ENCODE results near the gene DNM3. TPM values are rescaled to one million over a fixed set of nuclear protein-coding genes. Genes with fewer than 3 reads are reported as not detected.
A peak's percentile ranks its signal among the peaks of the same experiment; 100 is the strongest.

DNM3 gene
- total and polyA plus RNA-seq, 2 donors (not counting 1 experiment from before 2014, with no cell fraction given): 1.0 to 1.3 TPM

DNA sequence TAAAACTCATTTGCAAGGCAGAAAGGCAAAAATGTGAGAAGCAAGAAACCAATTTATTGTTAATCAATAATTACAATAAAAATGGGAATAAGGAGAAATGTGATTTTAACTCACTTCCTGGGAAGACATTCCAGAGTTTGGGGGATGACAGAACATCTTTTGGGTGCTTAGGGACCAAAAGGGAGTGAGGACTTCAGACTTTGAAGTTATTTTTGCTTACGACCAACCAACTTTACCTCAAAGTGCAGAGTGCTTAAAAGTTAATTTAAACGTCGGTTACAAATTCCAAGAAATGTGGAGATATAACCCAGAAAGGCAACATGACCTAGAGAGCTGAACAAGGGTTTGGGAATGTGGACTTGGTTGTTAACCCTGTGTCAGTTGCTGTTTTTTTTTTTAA, 344.7 kb downstream of the DNM3 start:
- TF ChIP-seq CTCF (IDR thresholded peaks at IDR 0.05) (no peak), EZH2 (IDR thresholded peaks at IDR 0.05; ENCODE audit: borderline replicate concordance, insufficient read depth, low read depth, low read length, poor library complexity, severe bottlenecking) (no peak)
- peak overlapping the region; percentile 49 for H3K4me3 Mint-ChIP-seq
- H3K4me1 Mint-ChIP-seq: peaks cover 78% of the 10 kb centered on the region

GRCh38 chr1:172201572-172201971, 360.3 kb downstream of the DNM3 start:
- no peak overlapping the region for H3K4me2 ChIP-seq (replicated peaks; ENCODE audit: low read depth, low read length, poor library complexity, severe bottlenecking)
- TF ChIP-seq EZH2 (IDR thresholded peaks at IDR 0.05; ENCODE audit: borderline replicate concordance, insufficient read depth, low read depth, low read length, poor library complexity, severe bottlenecking) (no peak), CTCF (IDR thresholded peaks at IDR 0.05) (no peak)
- Mint-ChIP-seq H3K27me3 (no peaks in the 10 kb centered on the region), H3K27ac (no peak overlapping the region), H3K4me1 (peaks cover 8% of the 10 kb centered on the region), H3K9me3 (ENCODE audit: insufficient read depth) (peaks cover 15% of the 10 kb centered on the region), H3K4me3 (no peak overlapping the region)
- ChIA-PET CTCF (no interaction called here), POLR2A (no interaction called here)
- H3K27me3 ChIP-seq (replicated peaks in 1 of 4; ENCODE audit: control extremely low read depth in 1 of 4, control insufficient read depth in 3 of 4, insufficient read depth in 4 of 4, low read length in 3 of 4): no peaks in the 10 kb centered on the region
- H3K36me3 ChIP-seq (replicated peaks in 1 of 2; ENCODE audit: control extremely low read depth in 1 of 2, control insufficient read depth in 1 of 2, extremely low read depth in 1 of 2, insufficient read depth in 2 of 2, low read length in 1 of 2): no peaks in the 10 kb centered on the region
- no peaks in the 10 kb centered on the region for H4K20me1 ChIP-seq (ENCODE audit: control insufficient read depth, insufficient read depth, low read length, poor library complexity, severe bottlenecking)
- no peaks in the 10 kb centered on the region for H3K79me2 ChIP-seq (ENCODE audit: control insufficient read depth, insufficient read depth, low read length)
- no peak overlapping the region for H2AFZ ChIP-seq (ENCODE audit: insufficient read depth, low read depth, low read length, poor library complexity, severe bottlenecking)
- ATAC-seq (ENCODE audit: low read depth) (no peak), DNase-seq (no peak)
- H3K4me3 ChIP-seq (ENCODE audit: control extremely low read depth in 1 of 5, extremely low read depth in 1 of 5, insufficient read depth in 1 of 5, low read depth in 2 of 5, low read length in 4 of 5): no peak overlapping the region
- H3K4me1 ChIP-seq (ENCODE audit: control insufficient read depth in 2 of 2, insufficient read depth in 2 of 2, low read length in 2 of 2): peaks cover 4 to 12% of the 10 kb centered on the region in 2 donors
- intact Hi-C loops (cut with micrococcal nuclease): no loop called here
- 81% methylated on average over 3 of the region's 3 CpGs for WGBS (ENCODE audit: insufficient coverage)
- no peak overlapping the region for H3K27ac ChIP-seq (ENCODE audit: low read length in 2 of 2)
- H3K9me3 ChIP-seq (ENCODE audit: control extremely low read depth in 1 of 3, control insufficient read depth in 2 of 3, insufficient read depth in 1 of 3, low read length in 2 of 3): peaks cover 4 to 10% (median 7%) of the 10 kb centered on the region in 3 donors
- H3K9ac ChIP-seq (ENCODE audit: low read length): no peak overlapping the region

More for the DNA sequence above, 344.7 kb downstream of the DNM3 start:
- Histone ChIP-seq H3K36me3 (replicated peaks in 1 of 2; ENCODE audit: control extremely low read depth in 1 of 2, control insufficient read depth in 1 of 2, extremely low read depth in 1 of 2, insufficient read depth in 2 of 2, low read length in 1 of 2) (no peaks in the 10 kb centered on the region), H3K27me3 (replicated peaks in 1 of 4; ENCODE audit: control extremely low read depth in 1 of 4, control insufficient read depth in 3 of 4, insufficient read depth in 4 of 4, low read length in 3 of 4) (no peaks in the 10 kb centered on the region), H4K20me1 (ENCODE audit: control insufficient read depth, insufficient read depth, low read length, poor library complexity, severe bottlenecking) (no peaks in the 10 kb centered on the region), H3K4me2 (replicated peaks; ENCODE audit: low read depth, low read length, poor library complexity, severe bottlenecking) (peak overlapping the region; percentile 67), H3K79me2 (ENCODE audit: control insufficient read depth, insufficient read depth, low read length) (no peaks in the 10 kb centered on the region), H3K4me3 (ENCODE audit: control extremely low read depth in 1 of 5, extremely low read depth in 1 of 5, insufficient read depth in 1 of 5, low read depth in 2 of 5, low read length in 4 of 5) (peak overlapping the region in 1 of 5 experiments; percentile 29), H3K27ac (ENCODE audit: low read length in 2 of 2) (peak overlapping the region; percentile 67 to 88), H2AFZ (ENCODE audit: insufficient read depth, low read depth, low read length, poor library complexity, severe bottlenecking) (peak overlapping the region; percentile 84), H3K9ac (ENCODE audit: low read length) (peak overlapping the region; percentile 26), H3K4me1 (ENCODE audit: control insufficient read depth in 2 of 2, insufficient read depth in 2 of 2, low read length in 2 of 2) (peaks cover 75 to 78% of the 10 kb centered on the region in 2 donors), H3K9me3 (ENCODE audit: control extremely low read depth in 1 of 3, control insufficient read depth in 2 of 3, insufficient read depth in 1 of 3, low read length in 2 of 3) (no peaks in the 10 kb centered on the region)
- Mint-ChIP-seq H3K27ac (peak overlapping the region; percentile 95), H3K27me3 (no peaks in the 10 kb centered on the region), H3K9me3 (ENCODE audit: insufficient read depth) (no peaks in the 10 kb centered on the region)
- POLR2A ChIA-PET: interaction anchor here (1.1 kb wide), 1 partner anchor 208 kb away, joined by 3 read pairs; no protein-coding TSS in a partner anchor
- DNase-seq: no peak
- no CpG with 5 or more reads among the region's 3 CpGs for WGBS (ENCODE audit: insufficient coverage)
- ATAC-seq (ENCODE audit: low read depth): no peak
- CTCF ChIA-PET: interaction anchor here (1.4 to 2.5 kb wide), 5 partner anchors 34 to 208 kb away, joined by 4 to 14 read pairs (median 6); no protein-coding TSS in a partner anchor
- intact Hi-C loops (cut with micrococcal nuclease): loop anchor here (1.0 to 10.0 kb wide), 4 partner anchors 31 to 256 kb away; partner anchors contain the start of gene PIGC
